ENCODE data around the gene LRRC55.

GRCh38 chr11:57162179-57162898 lies 19.4 kb upstream of the LRRC55 start:
- TF ChIP-seq ZNF274 (IDR thresholded peaks at IDR 0.05; ENCODE audit: low read depth, low read length) (no peak), YY1 (IDR thresholded peaks at IDR 0.05; ENCODE audit: insufficient read depth, insufficient read length) (no peak)

Data from NT2/D1 (cell line).